ENCODE measurements around the gene MRGPRF.

Gene MRGPRF

DNA sequence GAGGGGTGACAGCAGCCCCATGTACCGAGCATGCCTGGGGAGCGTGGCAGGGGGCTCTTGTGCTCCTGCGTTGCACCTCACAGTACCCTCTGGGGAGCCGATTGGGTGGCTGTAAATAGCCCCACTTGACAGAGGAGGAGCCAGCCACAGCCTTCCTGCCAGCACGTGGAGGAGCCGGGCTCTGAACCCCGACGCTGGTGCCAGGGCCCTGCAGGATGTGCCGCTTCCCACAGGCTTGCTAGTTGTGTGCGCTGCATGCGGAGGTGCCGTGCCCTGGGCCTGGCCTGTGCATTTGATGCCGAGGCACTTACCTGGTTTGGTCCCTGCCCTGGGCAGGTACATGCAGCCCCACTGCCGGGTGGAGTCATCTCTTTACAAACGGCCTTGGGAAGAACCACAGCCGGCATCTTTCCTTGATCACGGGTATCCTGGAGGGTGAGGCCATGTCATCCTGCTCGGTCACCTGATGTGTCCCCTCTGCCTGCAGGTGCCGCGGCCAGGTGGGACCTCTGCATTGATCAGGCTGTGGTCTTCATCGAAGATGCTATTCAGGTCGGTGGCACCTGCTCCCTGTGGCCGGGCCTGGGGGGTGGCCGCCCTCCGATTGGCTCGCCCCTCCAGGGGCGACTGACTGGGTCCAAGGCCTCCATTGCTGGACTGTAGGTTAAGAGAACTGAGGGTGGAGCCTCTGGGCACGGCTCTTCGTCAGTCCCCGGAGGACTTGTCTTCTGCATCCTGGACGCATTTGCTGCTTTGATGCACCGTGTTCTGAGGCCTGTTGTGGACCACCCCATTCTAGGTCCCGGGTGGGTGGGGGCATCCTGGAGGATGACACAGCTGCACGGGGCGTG is 40.7 kb upstream of the MRGPRF start:
- no peak overlapping the region for H3K4me3 Mint-ChIP-seq
- DNase-seq, result no peak
- ATAC-seq, result no peak
- peaks cover 2% of the 10 kb centered on the region for H3K36me3 Mint-ChIP-seq (ENCODE audit: low read depth)
- no peak overlapping the region for H3K27ac Mint-ChIP-seq
- no peaks in the 10 kb centered on the region for H3K9me3 Mint-ChIP-seq
- H3K4me1 Mint-ChIP-seq, result peaks cover 30% of the 10 kb centered on the region
- H3K27me3 Mint-ChIP-seq, result no peaks in the 10 kb centered on the region

- Mint-ChIP-seq H3K36me3 (ENCODE audit: low read depth) (peaks cover 2% of the 10 kb centered on the region), H3K9me3 (no peaks in the 10 kb centered on the region), H3K4me1 (peaks cover 34% of the 10 kb centered on the region), H3K27me3 (no peaks in the 10 kb centered on the region), H3K27ac (no peak overlapping the region), H3K4me3 (no peak overlapping the region)
- no peak for DNase-seq
- ATAC-seq, result no peak
Observed at GRCh38 chr11:69053169-69053477, 40.1 kb upstream of the MRGPRF start.

- DNase-seq (no peak), ATAC-seq (no peak)
- Mint-ChIP-seq H3K9me3 (no peaks in the 10 kb centered on the region), H3K4me3 (no peak overlapping the region), H3K4me1 (peaks cover 39% of the 10 kb centered on the region), H3K36me3 (ENCODE audit: low read depth) (peaks cover 2% of the 10 kb centered on the region), H3K27ac (no peak overlapping the region), H3K27me3 (no peaks in the 10 kb centered on the region)
Observed at GRCh38 chr11:69052343-69053168, 39.5 kb upstream of the MRGPRF start.

DNA sequence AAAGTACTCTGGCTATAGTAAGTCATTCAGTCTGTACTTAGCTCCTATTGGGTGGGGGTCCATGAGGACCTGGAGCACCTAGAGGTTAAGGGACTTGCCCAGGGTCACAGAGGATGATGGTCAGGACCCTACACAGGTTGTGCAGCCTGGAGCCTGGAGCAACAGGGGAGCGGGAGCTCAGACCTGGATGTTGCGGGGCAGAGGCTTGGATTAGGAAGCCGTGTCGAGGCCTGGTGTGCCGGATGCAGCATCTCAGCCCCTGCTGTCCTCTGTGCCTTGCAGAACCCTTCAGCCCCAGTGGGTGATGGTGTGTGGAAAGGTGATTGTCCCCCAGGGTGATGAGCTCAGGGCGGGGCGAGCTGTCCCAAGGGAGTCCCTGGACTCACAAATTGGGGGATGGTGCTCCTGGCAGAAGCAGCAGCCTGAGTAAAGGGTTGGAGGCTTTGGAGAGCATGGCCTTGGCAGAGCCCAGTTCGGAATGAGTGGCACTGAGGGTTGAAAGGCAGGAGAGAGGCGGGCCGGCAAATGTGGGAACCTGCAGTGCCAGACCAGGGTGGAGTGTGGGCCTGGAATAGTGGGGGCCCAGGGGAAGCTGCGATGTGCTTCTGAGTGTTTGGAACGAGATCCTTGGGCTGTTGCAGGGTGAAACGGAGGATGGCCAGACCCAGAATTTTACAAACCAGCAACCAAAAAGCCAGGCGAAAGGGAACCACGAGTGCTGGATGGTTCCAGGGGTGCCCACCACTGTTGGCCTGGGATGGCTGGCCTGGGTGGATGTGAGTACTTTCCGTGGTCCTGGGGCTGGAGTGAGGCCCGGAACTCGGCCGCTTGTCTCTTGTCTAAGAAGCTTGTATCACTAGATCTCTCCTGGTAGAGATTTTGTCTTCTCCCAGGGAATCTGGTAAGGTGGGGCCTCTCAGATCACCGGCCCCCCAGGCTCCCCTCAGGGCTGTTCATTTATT is 38.6 kb upstream of the MRGPRF start:
- no peaks in the 10 kb centered on the region for H3K27me3 Mint-ChIP-seq
- DNase-seq (no peak), ATAC-seq (no peak)
- H3K9me3 Mint-ChIP-seq, result no peaks in the 10 kb centered on the region
- H3K4me3 Mint-ChIP-seq, result no peak overlapping the region
- H3K36me3 Mint-ChIP-seq (ENCODE audit: low read depth), result peaks cover 2% of the 10 kb centered on the region
- peaks cover 39% of the 10 kb centered on the region for H3K4me1 Mint-ChIP-seq
- peak overlapping the region; percentile 60 for H3K27ac Mint-ChIP-seq

DNA sequence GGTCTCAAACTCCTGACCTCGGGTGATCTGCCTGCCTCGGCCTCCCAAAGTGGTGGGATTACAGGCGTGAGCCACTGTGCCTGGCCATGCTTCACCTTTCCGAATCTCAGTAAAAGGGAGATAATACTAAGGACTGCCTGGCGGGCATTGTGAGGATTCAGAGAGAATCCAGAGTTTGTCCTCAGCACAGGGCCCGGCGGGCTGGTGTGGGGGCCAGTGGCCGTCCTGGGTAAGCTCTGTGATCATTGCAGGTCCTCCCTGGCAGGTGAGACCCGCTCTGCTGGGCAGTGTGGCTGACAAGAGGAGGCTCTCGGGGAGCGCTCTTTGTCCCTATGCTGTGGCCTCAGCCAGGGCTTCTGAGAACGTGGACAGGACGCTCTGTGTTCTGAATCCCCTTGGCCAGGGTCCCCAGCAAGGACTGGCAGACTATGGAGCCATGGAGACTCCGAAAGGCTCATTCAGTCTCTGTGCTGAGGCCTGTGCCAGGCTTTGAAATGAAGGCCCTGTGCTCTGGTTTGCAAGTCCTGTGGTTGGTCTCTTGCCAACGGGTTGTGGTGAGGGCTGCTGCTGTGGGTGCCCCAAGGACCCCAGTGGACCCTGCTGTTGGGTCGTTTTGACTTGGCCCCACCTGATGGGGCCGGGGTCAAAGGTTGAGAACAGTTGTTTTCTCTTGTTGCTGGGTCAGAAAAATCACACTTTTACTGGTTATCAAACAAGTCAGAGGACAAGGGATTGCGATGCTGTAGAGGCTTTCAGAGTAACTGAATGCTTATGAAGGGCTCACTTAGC is 37.7 kb upstream of the MRGPRF start:
- H3K4me1 Mint-ChIP-seq, result peaks cover 33% of the 10 kb centered on the region
- ATAC-seq (no peak), DNase-seq (no peak)
- H3K9me3 Mint-ChIP-seq, result no peaks in the 10 kb centered on the region
- no peaks in the 10 kb centered on the region for H3K27me3 Mint-ChIP-seq
- peak overlapping the region; percentile 81 for H3K4me3 Mint-ChIP-seq
- peaks cover 2% of the 10 kb centered on the region for H3K36me3 Mint-ChIP-seq (ENCODE audit: low read depth)
- H3K27ac Mint-ChIP-seq, result no peak overlapping the region

GRCh38 chr11:69049490-69049867 is 36.4 kb upstream of the MRGPRF start:
- Mint-ChIP-seq H3K4me1 (peaks cover 30% of the 10 kb centered on the region), H3K9me3 (no peaks in the 10 kb centered on the region), H3K36me3 (ENCODE audit: low read depth) (no peaks in the 10 kb centered on the region), H3K27me3 (no peaks in the 10 kb centered on the region), H3K4me3 (peak overlapping the region; percentile 81), H3K27ac (peak overlapping the region; percentile 78)
- ATAC-seq (peak; percentile 8), DNase-seq (peak; percentile 44)

GRCh38 chr11:69048694-69049489 is 35.8 kb upstream of the MRGPRF start, which contains the start of gene TPCN2:
Gene TPCN2 (plus strand): TSS chr11:69048932. CDS start chr11:69048998, 66 bp downstream.
- H3K27me3 Mint-ChIP-seq, result peaks cover 3% of the 10 kb centered on the region
- peak within 1 kb of the TSS; percentile 78 for H3K27ac Mint-ChIP-seq
- DNase-seq (peak; percentile 92), ATAC-seq (peak; percentile 95)
- peaks cover 30% of the 10 kb centered on the region for H3K4me1 Mint-ChIP-seq
- H3K4me3 Mint-ChIP-seq, result peak within 1 kb of the TSS; percentile 81
- H3K36me3 Mint-ChIP-seq (ENCODE audit: low read depth), result no peaks in the 10 kb centered on the region
- no peaks in the 10 kb centered on the region for H3K9me3 Mint-ChIP-seq

GRCh38 chr11:69048031-69048693 is 35.1 kb upstream of the MRGPRF start:
- peaks cover 30% of the 10 kb centered on the region for H3K4me1 Mint-ChIP-seq
- ATAC-seq, result no peak

DNA sequence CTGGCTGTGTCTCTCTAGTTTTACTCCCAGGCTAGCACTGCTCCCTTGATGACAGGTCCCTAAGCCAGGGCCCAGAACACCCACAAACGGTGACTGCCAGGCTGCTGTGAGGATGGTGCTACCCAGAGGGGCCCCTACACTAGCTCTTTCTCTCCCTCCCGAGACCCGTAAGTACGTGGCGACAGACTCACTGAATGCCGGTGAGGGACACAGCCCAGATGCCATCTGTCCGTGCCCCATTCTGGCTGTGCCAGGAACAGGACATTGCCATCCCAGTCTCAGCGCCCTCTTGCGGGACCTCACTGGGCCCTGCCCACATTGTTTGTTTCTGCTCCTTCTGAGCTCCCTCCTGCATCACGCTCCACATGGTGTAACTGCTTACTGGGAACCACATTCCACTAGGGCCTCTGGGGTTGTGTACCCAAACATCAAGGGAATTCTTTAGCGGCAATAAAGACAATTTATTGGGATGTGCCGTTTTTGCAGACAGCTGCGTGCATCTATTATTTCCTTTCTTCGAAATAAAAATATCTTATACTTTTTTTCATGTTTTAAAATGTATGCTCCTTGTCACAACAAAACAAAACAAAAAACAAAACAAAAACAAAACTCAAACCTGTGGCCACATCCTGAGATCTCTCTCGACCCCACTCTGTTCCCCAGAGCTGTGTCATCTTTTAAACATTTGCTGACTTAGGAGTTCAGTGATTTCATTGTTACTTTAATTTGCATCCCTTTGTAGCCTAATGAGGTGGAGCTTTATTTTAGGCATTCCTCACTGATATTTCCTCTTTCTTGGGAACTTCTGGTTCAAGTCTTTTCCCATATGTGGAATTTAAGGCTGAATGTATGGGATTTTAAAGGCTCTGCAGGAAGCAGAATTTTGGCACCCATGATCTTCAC is 31.3 kb upstream of the MRGPRF start:
- peak; percentile 20 for DNase-seq
- H3K9me3 Mint-ChIP-seq, result no peaks in the 10 kb centered on the region
- H3K4me1 Mint-ChIP-seq, result peaks cover 29% of the 10 kb centered on the region
- no peak overlapping the region for H3K4me3 Mint-ChIP-seq
- ATAC-seq, result no peak
- H3K27ac Mint-ChIP-seq, result no peak overlapping the region
- H3K27me3 Mint-ChIP-seq, result peaks cover 3% of the 10 kb centered on the region
- no peaks in the 10 kb centered on the region for H3K36me3 Mint-ChIP-seq (ENCODE audit: low read depth)

More at GRCh38 chr11:69048031-69048693, 35.1 kb upstream of the MRGPRF start:
- Mint-ChIP-seq H3K27me3 (peaks cover 3% of the 10 kb centered on the region), H3K36me3 (ENCODE audit: low read depth) (no peaks in the 10 kb centered on the region), H3K9me3 (no peaks in the 10 kb centered on the region), H3K27ac (peak overlapping the region; percentile 44), H3K4me3 (peak overlapping the region; percentile 73)
- no peak for DNase-seq

DNA sequence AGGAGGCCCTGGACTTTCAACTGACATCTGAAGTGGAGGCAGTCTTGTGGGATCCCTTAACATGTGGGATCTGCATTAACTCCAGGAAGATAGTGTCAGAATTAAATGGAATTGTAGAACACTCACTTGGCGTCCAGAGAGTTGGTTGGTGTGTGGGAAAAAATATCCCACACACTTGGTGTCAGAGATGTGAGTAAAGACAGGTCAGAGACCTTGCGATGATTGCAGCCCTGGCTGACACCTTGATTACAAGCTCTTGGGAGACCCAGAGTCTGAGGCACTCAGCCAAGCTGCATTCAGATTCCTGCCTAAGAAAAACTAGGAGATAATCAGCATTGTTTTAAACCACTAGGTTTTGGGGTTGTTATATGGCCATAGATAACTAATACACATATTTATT is 28.5 kb upstream of the MRGPRF start:
- H3K36me3 Mint-ChIP-seq (ENCODE audit: low read depth), result no peaks in the 10 kb centered on the region
- no peak overlapping the region for H3K27ac Mint-ChIP-seq
- H3K9me3 Mint-ChIP-seq, result no peaks in the 10 kb centered on the region
- peaks cover 20% of the 10 kb centered on the region for H3K4me1 Mint-ChIP-seq
- no peak for ATAC-seq
- no peak for DNase-seq
- peaks cover 3% of the 10 kb centered on the region for H3K27me3 Mint-ChIP-seq
- no peak overlapping the region for H3K4me3 Mint-ChIP-seq

DNA sequence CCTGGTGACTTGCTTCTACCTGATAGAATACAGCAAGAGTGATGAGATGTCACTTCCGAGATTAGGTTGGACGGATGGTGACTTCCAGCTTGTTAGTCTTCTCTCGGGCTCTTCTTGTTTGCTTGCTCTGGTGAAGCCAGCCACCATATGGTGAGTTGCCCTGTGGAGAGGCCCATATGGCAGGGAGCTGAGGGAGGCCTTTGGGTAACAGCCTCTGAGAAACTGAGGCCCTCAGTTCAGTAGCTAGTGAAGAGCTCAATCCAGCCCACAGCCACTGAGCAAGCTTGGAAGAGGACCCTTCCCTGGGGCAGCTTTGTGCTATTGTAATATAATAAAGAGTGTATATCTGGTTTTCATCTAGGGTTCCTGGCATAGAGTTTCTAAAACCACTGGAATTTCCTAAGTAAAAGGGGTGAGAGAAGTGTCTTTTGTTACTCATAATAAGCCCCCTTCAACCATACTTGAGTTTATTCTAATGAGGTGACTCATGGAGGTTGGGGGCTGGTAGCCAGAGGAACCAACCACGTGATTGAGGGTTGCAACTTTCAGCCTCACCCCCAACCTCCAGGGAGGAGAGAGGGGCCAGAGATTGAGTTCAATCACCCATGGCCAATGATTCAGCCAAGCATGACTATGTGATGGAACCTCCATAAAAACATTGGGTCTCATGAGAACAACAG is 27.7 kb upstream of the MRGPRF start:
- no peaks in the 10 kb centered on the region for H3K36me3 Mint-ChIP-seq (ENCODE audit: low read depth)
- no peak overlapping the region for H3K4me3 Mint-ChIP-seq
- DNase-seq (peak; percentile 53), ATAC-seq (peak; percentile 85)
- peak overlapping the region; percentile 69 for H3K27ac Mint-ChIP-seq
- H3K9me3 Mint-ChIP-seq, result no peaks in the 10 kb centered on the region
- H3K27me3 Mint-ChIP-seq, result peaks cover 8% of the 10 kb centered on the region
- H3K4me1 Mint-ChIP-seq, result peaks cover 20% of the 10 kb centered on the region
